Urinary bladder (tissue), 4 donors: ENCODE results near the gene TRAPPC12. TPM values are rescaled to one million over a fixed set of nuclear protein-coding genes. Genes with fewer than 3 reads are reported as not detected.

Experiments used
- DNase-seq: peaks from one replicate; pipeline ENCODE4 v3.0.0-alpha.2; 2015; ENCODE audit errors: extremely low spot score
- H3K27ac ChIP-seq: one replicate; pipeline ENCODE4 v1.5.1; 2013; ENCODE audit warnings: low read depth, mild to moderate bottlenecking, moderate library complexity
- H3K36me3 ChIP-seq: one replicate; pipeline ENCODE4 v1.6.1; 2013; ENCODE audit warnings: mild to moderate bottlenecking, moderate library complexity; ENCODE audit not compliant: insufficient read depth
- H3K4me1 ChIP-seq: one replicate; pipeline ENCODE4 v1.6.1; 2013; ENCODE audit warnings: mild to moderate bottlenecking, moderate library complexity; ENCODE audit not compliant: insufficient read depth
- H3K4me3 ChIP-seq: one replicate; pipeline ENCODE4 v1.5.1; 2013; ENCODE audit warnings: low read depth, low read length
- WGBS: extraction: QIAGEN DNeasy Blood & Tissue Kit; methylation state at CpG from one replicate; pipeline ENCODE4 v1.1.7; 2013; 5-methylcytosine and 5-hydroxymethylcytosine counted together
- polyA plus RNA-seq: library from polyadenylated mRNA; stranded (reverse); fragments of 200-250 nt; gene quantifications from one replicate; pipeline ENCODE4 v1.2.3, GENCODE V29; 2013
- total RNA-seq: library from RNA; depleted of rRNA; stranded (reverse); fragments of >200 nt; gene quantifications from one replicate; pipeline ENCODE4 v1.2.3, GENCODE V29; 2014
- donor health status: healthy with polysubstance abuse.
- donor health status: healthy.

The TRAPPC12 gene
- total and polyA plus RNA-seq, 2 donors, result 60.4 to 68.6 TPM

DNA sequence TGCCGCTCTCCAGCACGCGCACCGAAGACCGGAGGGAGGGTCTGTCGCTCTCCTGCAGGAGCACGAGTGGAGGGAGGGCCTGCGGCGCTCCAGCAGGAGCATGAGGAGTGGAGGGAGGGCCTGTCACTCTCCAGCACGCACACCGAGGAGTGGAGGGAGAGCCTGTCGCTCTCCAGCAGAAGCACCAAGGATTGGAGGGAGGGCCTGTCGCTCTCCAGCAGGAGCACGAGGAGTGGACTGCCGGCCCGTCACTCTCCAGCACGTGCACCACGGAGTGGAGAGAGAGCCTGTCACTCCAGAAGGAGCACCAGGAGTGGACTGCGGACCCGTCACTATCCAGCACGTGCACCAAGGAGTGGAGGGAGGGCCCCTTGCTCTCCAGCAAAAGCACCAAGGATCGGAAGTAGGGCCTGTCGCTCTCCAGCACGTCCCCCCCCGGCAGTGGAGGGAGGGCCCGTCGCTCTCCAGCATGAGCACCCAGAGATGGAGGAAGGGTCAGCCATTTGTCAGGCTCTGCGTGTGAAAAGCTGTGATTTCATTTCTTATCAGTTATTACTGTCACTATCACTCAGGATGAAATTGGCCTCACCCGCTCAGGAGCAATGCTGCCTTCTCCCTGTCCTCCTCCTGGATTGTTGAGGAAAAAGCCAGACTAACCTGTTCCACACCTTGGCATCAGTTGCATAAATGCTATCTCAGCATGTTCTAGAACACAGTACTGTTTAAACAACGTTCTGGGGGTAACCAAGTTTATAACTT lies 103.9 kb downstream of the TRAPPC12 start:
- no peak for DNase-seq
- Histone ChIP-seq H3K4me1 (no peaks in the 10 kb centered on the region), H3K27ac (no peak overlapping the region), H3K36me3 (no peaks in the 10 kb centered on the region), H3K4me3 (no peak overlapping the region)
- WGBS, result 62% methylated on average over 30 of the region's 30 CpGs

DNA sequence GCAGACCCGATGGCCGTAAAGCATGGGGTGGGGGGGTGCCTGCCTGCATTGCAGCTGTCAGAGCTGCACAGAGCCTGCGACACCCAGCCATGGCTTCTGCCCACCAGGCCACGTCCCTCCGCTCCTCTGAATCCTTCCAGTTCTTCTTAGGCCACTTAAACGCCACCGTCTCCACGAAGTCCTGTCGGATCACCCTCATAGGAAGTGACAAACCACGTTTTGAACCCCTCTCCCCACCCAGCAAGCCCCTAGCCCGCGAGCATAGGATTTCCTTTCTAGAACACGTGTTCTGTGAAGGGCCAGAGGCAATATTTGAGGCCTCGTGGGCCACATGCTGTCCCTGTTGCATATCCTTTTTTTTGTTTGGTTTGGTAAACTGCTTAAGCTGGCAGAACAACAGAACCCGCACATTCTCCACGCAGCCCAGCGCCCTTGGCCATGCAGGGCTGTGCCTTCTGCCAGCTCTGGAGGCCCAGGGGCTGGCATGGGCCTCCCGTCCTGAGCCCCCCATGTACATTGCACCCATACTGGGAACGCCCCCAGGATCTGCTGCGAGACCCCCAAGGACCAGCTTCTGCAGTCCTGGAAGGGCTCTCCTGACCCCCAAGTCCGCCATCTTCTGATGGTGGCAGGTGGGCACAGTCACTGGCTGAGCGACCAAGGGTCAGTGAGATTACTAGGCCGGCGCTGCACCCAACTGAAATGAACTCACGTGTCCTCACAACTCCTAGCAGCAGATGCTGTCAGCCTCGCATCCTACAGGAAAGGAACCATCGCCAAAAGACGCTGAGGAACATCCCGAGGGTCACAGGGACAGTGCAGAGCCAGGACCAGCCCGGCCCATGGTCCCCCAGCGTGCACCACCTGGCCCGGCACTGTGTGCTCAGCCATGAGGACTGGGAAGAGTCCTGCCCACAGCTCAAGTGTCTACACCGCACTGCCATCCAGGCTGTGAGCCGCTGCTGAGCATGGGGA lies 104.8 kb downstream of the TRAPPC12 start:
- WGBS, result 93% methylated on average over 34 of the region's 34 CpGs
- no peak overlapping the region for H3K27ac ChIP-seq
- no peaks in the 10 kb centered on the region for H3K36me3 ChIP-seq
- DNase-seq, result no peak
- no peaks in the 10 kb centered on the region for H3K4me1 ChIP-seq
- H3K4me3 ChIP-seq, result no peak overlapping the region

DNA sequence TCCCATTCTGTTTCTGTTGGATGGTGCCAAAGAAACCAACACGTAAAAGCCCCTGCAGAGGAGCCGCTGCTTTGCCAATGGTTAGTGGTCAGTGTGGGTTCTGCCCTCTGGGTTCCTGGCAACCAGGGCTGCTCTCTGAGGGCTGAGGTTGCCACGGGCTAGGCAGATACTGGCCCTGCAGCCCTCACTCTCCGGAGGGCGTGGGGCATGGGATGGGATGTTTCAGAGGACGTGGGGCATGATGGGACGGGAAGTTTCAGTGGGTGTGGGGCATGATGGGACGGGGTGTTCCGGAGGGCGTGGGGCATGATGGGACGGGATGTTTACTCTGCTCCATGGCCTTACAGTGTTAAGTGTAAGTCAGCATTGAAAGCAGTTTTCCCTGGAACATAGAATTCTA lies 105.7 kb downstream of the TRAPPC12 start:
- DNase-seq, result no peak
- no peak overlapping the region for H3K4me3 ChIP-seq
- H3K36me3 ChIP-seq, result no peaks in the 10 kb centered on the region

DNA sequence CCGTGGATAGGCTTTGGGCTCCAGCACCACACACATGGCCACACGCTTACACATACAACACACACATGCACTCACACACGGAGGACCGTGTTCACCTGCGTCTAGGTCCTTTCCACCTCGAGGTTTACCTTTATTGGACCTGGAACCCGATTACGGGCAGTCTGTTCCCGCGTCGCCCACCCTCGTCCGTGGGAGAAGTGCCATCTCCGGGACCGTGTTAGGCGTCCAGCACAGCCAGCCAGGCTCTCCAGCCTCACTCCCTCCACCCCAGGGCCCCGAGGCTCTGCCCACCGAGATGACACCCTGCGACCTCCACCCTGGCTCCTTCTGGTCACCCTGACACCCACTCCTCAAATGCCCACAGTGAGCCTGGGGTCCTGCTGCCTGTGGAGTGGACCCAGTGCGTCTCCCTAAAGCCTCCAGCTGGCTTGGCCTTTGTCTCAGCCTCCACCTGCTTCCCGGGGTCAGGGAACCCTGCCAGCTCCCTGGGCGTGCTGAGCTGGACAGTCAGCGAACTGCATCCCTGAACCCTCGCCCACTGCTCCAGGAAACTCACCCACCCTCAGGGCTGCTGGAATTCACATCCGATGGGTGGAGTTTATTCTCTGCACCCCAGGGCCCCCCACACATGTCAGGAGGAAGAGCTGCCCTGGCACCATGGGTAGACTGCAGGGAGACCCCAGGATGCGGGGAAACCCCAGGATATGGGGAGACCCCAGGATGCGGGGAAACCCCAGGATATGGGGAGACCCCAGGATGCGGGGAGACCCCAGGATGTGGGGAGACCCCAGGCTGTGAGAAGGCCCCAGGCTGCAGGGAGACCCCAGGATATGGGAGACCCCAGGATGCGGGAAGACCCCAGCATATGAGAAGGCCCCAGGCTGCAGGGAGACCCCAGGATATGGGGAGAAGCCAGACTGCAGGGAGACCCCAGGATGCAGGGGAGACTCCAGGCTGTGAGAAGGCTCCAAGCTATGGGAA lies 106.8 kb downstream of the TRAPPC12 start:
- 92% methylated on average over 29 of the region's 29 CpGs for WGBS
- H3K4me1 ChIP-seq, result no peaks in the 10 kb centered on the region
- no peak overlapping the region for H3K27ac ChIP-seq
- no peaks in the 10 kb centered on the region for H3K36me3 ChIP-seq
- DNase-seq, result no peak
- H3K4me3 ChIP-seq, result no peak overlapping the region

More for the DNA sequence above, 105.7 kb downstream of the TRAPPC12 start:
- Histone ChIP-seq H3K4me1 (no peaks in the 10 kb centered on the region), H3K27ac (no peak overlapping the region)
- 91% methylated on average over 11 of the region's 11 CpGs for WGBS

DNA sequence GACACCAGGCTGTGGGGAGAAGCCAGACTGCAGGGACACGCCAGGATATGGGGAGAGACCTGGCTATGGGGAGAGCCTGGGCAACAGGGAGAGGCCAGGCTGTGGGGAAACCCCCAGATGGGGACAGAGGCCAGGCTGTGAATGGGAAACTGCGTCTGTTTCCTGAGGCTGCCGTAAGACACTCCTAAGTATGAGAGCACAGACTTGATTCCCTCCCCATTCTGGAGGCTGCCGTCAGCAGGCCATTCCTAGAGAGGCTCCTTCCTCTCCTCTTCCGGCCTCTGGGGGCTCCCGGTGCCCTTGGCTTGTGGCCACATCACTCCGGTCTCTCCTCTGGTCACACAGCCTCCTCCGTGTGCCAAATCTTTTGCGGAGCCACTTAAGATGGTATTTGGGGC lies 107.5 kb downstream of the TRAPPC12 start:
- WGBS, result 83% methylated on average over 9 of the region's 9 CpGs
- H3K27ac ChIP-seq, result no peak overlapping the region
- no peaks in the 10 kb centered on the region for H3K36me3 ChIP-seq
- no peak overlapping the region for H3K4me3 ChIP-seq
- H3K4me1 ChIP-seq, result no peaks in the 10 kb centered on the region
- DNase-seq, result no peak

DNA sequence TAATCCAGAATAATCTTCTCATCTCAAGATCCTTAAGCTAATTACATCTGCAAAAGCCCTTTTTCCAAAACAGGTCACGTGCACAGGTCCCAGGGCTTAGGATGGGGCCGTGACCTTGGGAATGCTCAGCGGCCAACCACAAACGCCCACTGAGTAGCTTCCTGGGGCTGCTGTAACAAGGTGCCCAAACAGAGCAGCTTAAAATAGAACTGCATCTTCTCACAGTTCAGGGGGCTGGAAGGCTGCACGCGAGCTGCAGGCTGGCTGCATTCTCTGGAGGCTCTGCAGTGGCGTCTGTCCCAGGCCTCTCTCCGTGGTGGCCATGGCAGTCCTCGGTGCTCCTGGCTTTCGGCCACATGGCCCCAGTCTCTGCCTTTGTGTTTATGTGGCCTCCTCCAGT lies 107.9 kb downstream of the TRAPPC12 start:
- Histone ChIP-seq H3K36me3 (no peaks in the 10 kb centered on the region), H3K4me3 (no peak overlapping the region), H3K4me1 (no peaks in the 10 kb centered on the region), H3K27ac (no peak overlapping the region)
- 74% methylated on average over 10 of the region's 10 CpGs for WGBS
- no peak for DNase-seq

DNA sequence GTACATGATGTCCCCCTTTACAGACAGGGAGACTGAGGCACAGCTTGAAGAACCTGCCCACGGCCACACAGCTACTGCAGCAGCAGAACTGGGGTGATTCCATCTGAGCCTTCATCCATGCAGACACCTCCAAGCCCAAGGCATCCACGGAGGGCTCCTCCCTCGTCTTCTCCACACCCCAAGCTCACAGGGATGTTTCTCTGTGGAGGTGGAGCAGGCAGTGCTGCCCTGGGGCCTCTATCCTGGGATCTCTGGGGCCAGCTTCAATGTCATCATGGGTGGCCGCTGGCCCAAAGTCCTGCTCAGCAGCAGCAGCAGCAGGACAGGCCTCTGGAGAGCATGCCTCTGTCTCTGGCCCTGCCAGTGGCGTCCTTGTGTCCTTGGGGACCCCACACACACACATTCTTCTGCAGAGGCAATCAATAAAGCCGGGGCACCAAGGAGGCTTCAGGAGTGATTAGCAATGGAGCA lies 108.6 kb downstream of the TRAPPC12 start:
- no peak for DNase-seq
- H3K27ac ChIP-seq, result no peak overlapping the region
- no peaks in the 10 kb centered on the region for H3K36me3 ChIP-seq
- H3K4me3 ChIP-seq, result no peak overlapping the region
- WGBS, result 74% methylated on average over 6 of the region's 6 CpGs
- H3K4me1 ChIP-seq, result no peaks in the 10 kb centered on the region

DNA sequence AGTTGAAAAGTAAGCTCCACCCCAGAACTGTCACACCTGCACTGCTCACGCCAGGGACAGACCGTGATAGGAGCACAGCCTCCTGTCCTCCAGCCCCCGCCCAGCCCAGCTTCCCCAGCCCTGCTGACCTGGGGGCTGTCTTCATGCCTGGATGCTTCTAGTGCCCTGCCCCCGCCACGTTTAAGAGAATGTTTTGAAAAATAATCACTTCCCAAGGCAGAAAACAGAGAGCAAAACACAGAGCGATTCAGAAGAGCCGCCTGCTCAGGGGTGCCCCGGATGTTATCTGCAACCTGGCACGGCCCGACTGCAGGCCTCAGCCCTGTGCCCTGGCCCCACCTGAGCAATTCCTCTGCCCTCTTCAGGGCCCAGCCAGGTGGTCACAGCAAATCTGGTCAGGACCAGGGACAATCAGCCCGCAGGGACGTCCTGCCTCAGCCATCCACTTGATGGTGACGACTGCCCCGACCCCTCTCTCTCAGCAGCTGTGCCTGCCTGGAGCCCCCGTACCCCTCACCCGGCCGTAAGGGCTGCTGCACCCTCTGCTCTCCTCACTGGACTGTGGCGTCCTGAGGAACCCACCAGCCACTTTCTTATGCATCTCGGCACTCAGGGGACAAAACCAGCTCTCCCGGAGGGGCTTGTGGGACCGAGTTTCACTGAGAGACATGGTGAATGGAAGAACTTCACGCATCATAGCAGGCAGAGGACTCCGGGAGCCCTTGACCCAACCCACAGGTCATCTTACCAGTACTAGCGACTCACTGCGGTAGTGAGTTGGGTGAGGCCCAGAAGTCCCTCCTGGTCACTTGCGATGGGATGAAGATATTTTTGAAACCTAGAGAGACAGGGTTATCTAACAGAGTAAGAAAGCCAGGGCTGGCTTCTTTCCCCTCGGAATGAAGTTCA lies 109.6 kb downstream of the TRAPPC12 start:
- Histone ChIP-seq H3K4me1 (no peaks in the 10 kb centered on the region), H3K27ac (no peak overlapping the region), H3K4me3 (no peak overlapping the region), H3K36me3 (no peaks in the 10 kb centered on the region)
- 69% methylated on average over 27 of the region's 27 CpGs for WGBS
- DNase-seq, result no peak

DNA sequence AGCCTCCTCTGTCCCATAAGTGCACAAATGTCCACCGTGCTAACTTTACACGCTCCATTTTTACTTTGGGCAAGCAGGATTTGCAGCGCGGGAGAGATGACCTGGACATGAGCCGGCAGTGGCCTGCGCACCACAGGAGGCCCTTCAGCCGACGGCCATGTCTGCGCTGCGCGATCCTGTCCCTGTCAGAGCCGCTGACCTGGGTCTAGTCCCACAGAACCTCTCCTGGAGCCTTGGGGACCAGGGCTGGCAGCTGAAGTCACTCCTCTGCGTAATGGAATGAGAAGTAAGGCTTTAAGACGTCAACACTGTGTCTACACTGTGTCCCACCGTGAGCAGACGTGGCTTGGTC lies 110.2 kb downstream of the TRAPPC12 start:
- DNase-seq, result no peak
- H3K27ac ChIP-seq, result no peak overlapping the region
- 88% methylated on average over 16 of the region's 16 CpGs for WGBS
- no peak overlapping the region for H3K4me3 ChIP-seq
- H3K36me3 ChIP-seq, result no peaks in the 10 kb centered on the region
- no peaks in the 10 kb centered on the region for H3K4me1 ChIP-seq

DNA sequence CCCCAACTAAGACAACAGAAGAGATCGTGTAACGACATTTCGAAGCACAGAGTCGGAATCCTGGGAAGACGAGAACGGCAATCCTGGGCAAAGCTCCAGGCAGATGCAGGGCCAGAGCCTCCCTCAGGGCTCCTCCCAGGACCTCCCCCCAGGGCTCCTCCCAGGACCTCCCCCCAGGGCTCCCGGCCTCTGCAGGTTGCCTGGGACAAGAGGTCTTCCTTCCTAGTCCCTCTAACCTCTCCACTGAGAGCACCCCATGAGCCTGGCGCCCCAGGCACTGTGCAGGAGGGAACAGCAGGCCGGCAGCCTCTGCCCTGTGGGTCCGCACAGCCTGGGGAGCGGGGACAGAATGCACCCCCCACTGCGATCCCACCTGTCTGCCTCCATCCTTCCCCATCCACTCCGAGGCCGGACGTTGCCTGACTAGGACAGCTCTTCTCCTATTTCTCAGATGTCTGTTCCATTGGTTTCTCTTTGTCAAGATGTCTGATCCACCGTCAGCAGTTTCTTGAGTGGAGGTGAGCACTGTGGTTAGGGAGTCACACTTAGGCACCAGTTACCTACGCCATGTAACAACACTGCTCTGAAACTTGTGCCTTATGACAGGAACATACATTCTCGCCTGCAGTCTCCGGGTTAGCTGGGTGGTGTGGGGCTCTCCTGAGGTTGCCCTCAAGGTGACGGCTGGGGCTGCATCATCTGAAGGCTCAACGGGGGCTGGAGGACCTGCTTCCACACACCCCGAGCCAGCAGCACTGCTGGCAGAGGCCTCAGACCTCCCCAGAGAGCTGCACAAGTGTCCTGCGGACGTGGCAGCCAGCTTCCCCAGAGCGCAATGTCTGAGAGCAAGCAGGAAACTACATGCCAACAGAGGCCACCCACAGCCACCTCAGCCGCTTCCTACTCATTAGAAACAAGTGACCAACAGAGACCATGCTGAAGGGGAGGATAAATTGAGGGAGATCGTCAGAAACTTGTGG lies 111.0 kb downstream of the TRAPPC12 start:
- no peak overlapping the region for H3K27ac ChIP-seq
- H3K36me3 ChIP-seq, result no peaks in the 10 kb centered on the region
- DNase-seq, result no peak
- WGBS, result 70% methylated on average over 27 of the region's 27 CpGs
- H3K4me3 ChIP-seq, result no peak overlapping the region
- no peaks in the 10 kb centered on the region for H3K4me1 ChIP-seq

DNA sequence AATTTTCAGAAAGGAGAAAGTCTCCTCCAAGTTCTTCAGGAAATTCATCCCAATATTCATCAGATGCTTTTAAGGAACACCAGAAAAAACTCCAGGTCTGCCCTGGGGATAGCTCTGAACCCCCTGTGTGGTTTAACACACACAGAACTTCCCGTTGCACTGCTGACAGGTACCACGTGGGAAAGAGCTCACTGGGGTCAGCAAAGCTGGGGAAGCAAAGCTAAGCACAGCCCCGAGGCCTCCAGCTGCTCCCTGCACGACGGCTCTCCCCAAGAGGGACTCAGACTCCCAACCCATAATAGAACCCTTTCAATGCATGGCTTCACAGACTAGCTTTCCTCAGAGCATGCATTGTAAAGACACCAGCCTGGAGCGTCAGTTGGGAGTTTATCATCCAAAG lies 111.8 kb downstream of the TRAPPC12 start:
- Histone ChIP-seq H3K27ac (no peak overlapping the region), H3K4me3 (no peak overlapping the region), H3K36me3 (no peaks in the 10 kb centered on the region), H3K4me1 (no peaks in the 10 kb centered on the region)
- DNase-seq, result no peak
- 39% methylated on average over 6 of the region's 6 CpGs for whole genome bisulfite sequencing
